GM19099 (cell line): ENCODE data around the gene ZSCAN4.

ENCODE experiments used
- POLR2A ChIP-seq: IDR thresholded peaks from 3 replicates; pipeline ENCODE4 v1.6.1; 2011; ENCODE audit warnings: low read depth; ENCODE audit not compliant: insufficient read length; ENCODE audit errors: extremely low read depth

The ZSCAN4 gene

GRCh38 chr19:57667228-57667627 is 1.5 kb upstream of the ZSCAN4 start:
- no peak for TF ChIP-seq POLR2A

- TF ChIP-seq POLR2A = no peak
Measured at GRCh38 chr19:57671124-57671895, 2.6 kb downstream of the ZSCAN4 start.

GRCh38 chr19:57672466-57672865 is 3.7 kb downstream of the ZSCAN4 start:
- TF ChIP-seq POLR2A = no peak

GRCh38 chr19:57675881-57676280 is 7.1 kb downstream of the ZSCAN4 start:
- no peak for TF ChIP-seq POLR2A

- no peak for TF ChIP-seq POLR2A
Measured at GRCh38 chr19:57682226-57682766, 13.6 kb downstream of the ZSCAN4 start.

- no peak for TF ChIP-seq POLR2A
Measured at GRCh38 chr19:57686727-57687126, 18.0 kb downstream of the ZSCAN4 start.

GRCh38 chr19:57687363-57688010 is 18.8 kb downstream of the ZSCAN4 start:
- no peak for TF ChIP-seq POLR2A

- no peak for TF ChIP-seq POLR2A
Measured at GRCh38 chr19:57688011-57688763, 19.5 kb downstream of the ZSCAN4 start.

GRCh38 chr19:57689750-57690149 is 21.0 kb downstream of the ZSCAN4 start:
- no peak for TF ChIP-seq POLR2A

- no peak for TF ChIP-seq POLR2A
Measured at GRCh38 chr19:57701625-57702024, 32.9 kb downstream of the ZSCAN4 start.

GRCh38 chr19:57706346-57706745 is 37.6 kb downstream of the ZSCAN4 start:
- TF ChIP-seq POLR2A = no peak

- no peak for TF ChIP-seq POLR2A
Measured at GRCh38 chr19:57708641-57709361, 40.1 kb downstream of the ZSCAN4 start, which contains the start of gene ZNF154. TSS of gene ZNF154 (minus strand) at chr19:57709204. CDS start at chr19:57708971, 233 bp downstream.

- TF ChIP-seq POLR2A = no peak
Measured at GRCh38 chr19:57709616-57710015, 40.9 kb downstream of the ZSCAN4 start.

GRCh38 chr19:57712222-57712621 is 43.5 kb downstream of the ZSCAN4 start:
- no peak for TF ChIP-seq POLR2A

GRCh38 chr19:57719424-57719823 is 50.7 kb downstream of the ZSCAN4 start:
- no peak for TF ChIP-seq POLR2A
